Measurements from ENCODE around the gene NBPF4.
"Not testable (repeated sequence)": the region's sequence is repeated elsewhere in the genome, so short reads cannot be mapped to it uniquely, and the experiment has no call there.

DNA sequence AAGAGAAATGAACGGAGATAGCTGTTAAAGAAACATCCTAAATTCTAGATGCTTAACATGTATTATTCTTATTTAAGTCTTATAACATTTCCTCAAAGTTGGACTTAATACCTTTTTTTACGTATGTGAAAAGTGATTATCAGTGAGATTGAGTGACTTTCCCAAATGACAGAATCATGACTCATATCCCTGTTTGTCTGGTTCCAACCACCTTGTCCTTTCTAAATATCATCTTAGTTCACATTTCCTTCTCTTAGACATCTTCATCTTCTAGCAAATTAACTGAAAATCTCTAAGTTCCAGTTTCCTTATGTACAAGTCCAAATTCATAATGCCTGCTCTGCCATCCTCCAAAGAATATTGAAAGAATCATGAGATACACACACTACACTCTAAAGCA lies 26.9 kb downstream of the NBPF4 start:
- TF ChIP-seq, protein P1, sequence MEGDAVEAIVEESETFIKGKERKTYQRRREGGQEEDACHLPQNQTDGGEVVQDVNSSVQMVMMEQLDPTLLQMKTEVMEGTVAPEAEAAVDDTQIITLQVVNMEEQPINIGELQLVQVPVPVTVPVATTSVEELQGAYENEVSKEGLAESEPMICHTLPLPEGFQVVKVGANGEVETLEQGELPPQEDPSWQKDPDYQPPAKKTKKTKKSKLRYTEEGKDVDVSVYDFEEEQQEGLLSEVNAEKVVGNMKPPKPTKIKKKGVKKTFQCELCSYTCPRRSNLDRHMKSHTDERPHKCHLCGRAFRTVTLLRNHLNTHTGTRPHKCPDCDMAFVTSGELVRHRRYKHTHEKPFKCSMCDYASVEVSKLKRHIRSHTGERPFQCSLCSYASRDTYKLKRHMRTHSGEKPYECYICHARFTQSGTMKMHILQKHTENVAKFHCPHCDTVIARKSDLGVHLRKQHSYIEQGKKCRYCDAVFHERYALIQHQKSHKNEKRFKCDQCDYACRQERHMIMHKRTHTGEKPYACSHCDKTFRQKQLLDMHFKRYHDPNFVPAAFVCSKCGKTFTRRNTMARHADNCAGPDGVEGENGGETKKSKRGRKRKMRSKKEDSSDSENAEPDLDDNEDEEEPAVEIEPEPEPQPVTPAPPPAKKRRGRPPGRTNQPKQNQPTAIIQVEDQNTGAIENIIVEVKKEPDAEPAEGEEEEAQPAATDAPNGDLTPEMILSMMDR (IDR thresholded peaks at IDR 0.05) = not testable (repeated sequence)
- TF ChIP-seq POLR2A (IDR thresholded peaks at IDR 0.05) = not testable (repeated sequence)
